Measurements from ENCODE around the gene ANXA9. TPM values are rescaled to one million over a fixed set of nuclear protein-coding genes. Genes with fewer than 3 reads are reported as not detected.
A peak's percentile ranks its signal among the peaks of the same experiment; 100 is the strongest.

The ANXA9 gene
- polyA plus RNA-seq, 1 donor (not counting 4 experiments of a cell fraction or from before 2014, with no cell fraction given): 0.76 TPM

DNA sequence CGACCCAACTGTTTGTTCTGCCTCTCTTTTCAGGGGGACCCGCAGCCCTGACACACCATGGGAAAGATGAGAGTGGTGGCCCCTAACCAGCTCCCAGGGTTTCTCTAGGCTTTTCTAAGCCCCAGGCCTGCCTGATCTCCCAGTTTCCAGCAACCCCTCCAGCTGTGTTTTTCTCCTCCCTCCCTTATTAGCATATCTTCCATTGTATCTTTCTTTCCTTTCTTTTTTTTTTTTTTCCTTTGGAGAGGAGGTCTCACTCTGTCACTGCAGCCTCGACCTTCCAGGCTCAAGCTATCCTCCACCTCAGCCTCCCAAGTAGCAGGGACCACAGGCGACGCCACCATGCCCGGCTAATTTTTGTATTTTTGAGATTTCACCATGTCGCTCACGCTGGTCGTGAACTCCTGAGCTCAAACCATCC is 5.7 kb upstream of the ANXA9 start:
- H3K9ac ChIP-seq (ENCODE audit: control insufficient read depth, extremely low read depth, insufficient read depth, low read length): no peak overlapping the region
- peaks cover 0 to 10% of the 10 kb centered on the region in 2 experiments for H3K36me3 ChIP-seq (ENCODE audit: control insufficient read depth in 2 of 2, extremely low read depth in 1 of 2, insufficient read depth in 2 of 2, low read length in 2 of 2)
- TF ChIP-seq, protein P1, sequence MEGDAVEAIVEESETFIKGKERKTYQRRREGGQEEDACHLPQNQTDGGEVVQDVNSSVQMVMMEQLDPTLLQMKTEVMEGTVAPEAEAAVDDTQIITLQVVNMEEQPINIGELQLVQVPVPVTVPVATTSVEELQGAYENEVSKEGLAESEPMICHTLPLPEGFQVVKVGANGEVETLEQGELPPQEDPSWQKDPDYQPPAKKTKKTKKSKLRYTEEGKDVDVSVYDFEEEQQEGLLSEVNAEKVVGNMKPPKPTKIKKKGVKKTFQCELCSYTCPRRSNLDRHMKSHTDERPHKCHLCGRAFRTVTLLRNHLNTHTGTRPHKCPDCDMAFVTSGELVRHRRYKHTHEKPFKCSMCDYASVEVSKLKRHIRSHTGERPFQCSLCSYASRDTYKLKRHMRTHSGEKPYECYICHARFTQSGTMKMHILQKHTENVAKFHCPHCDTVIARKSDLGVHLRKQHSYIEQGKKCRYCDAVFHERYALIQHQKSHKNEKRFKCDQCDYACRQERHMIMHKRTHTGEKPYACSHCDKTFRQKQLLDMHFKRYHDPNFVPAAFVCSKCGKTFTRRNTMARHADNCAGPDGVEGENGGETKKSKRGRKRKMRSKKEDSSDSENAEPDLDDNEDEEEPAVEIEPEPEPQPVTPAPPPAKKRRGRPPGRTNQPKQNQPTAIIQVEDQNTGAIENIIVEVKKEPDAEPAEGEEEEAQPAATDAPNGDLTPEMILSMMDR (optimal IDR thresholded peaks at IDR 0.05 in 1 of 3, IDR thresholded peaks at IDR 0.05 in 1 of 3, conservative IDR thresholded peaks at IDR 0.05 in 1 of 3; ENCODE audit: extremely low read depth in 1 of 3, insufficient read depth in 2 of 3, low read length in 3 of 3): no peak
- TF ChIP-seq EZH2 (IDR thresholded peaks at IDR 0.05; ENCODE audit: low read length): no peak
- H2AFZ ChIP-seq (ENCODE audit: control insufficient read depth, low read length): no peak overlapping the region
- H3K4me2 ChIP-seq (ENCODE audit: control insufficient read depth, extremely low read depth, insufficient read depth, low read depth, low read length): no peak overlapping the region
- no peaks in the 10 kb centered on the region for H3K9me3 ChIP-seq (ENCODE audit: control insufficient read depth, low read depth, low read length)
- no peak overlapping the region for H3K4me3 ChIP-seq (ENCODE audit: control insufficient read depth in 2 of 3, extremely low read depth in 1 of 3, insufficient read depth in 2 of 3, low read depth in 1 of 3, low read length in 3 of 3)
- DNase-seq (ENCODE audit: low read depth, low spot score): no peak
- H3K9me1 ChIP-seq (ENCODE audit: control insufficient read depth, extremely low read depth, insufficient read depth, low read length): no peaks in the 10 kb centered on the region
- no peak for FAIRE-seq
- H3K27me3 ChIP-seq (ENCODE audit: control insufficient read depth, extremely low read depth, insufficient read depth, low read length): no peaks in the 10 kb centered on the region
- H3K4me1 ChIP-seq (ENCODE audit: control insufficient read depth, extremely low read depth, insufficient read depth, low read length): peaks cover 45% of the 10 kb centered on the region
- dilution Hi-C loops (cut with MboI; ENCODE audit: extremely low pct_ligation_motif_present, low sequenced_read_pairs): no loop called here
- H4K20me1 ChIP-seq (ENCODE audit: control insufficient read depth, extremely low read depth, insufficient read depth, low read length): no peaks in the 10 kb centered on the region
- no peak overlapping the region for H3K27ac ChIP-seq (ENCODE audit: control insufficient read depth, insufficient read depth, low read length)
- peaks cover 28% of the 10 kb centered on the region for H3K79me2 ChIP-seq (ENCODE audit: control insufficient read depth, insufficient read depth, low read length)

DNA sequence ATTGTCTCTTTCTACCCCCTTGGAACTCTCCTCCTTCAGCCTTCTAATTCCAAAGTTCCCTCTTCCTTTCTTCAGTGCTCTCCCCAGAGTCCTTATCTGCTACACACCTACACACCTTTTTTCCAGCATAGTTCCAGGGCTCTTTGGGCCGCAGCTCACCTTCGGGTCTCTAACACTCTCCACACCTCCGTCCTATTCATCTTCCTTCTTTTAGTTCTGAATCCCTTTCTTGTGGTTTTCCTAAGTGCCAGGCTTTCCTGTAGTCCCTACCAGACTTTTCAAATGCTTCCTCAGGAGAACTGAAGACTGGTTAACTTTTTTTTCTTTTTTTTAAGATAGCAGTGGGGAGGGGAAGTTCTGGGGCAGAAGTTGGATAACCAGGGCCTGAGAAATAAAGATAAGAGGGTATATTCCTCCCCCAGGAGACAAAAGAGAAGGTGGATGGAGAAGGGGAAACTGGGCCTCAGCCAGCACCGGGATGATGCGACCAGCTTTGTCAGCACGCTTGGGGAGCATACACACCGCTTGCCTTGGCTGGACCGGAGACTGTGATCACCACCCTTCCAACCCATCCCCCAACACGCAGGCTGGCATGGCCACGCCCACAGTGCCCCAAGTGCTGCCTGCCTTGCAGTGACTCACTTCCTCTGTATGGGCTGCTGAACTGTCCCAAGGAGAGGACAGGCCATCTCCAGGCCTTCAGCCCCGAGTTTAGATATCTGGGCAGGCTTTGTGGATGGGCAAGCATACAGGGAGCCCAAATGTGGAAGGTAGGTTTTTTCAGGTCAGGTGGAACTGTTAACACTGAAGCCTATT is 5.0 kb upstream of the ANXA9 start:
- Histone ChIP-seq H3K4me1 (ENCODE audit: control insufficient read depth, extremely low read depth, insufficient read depth, low read length) (peaks cover 46% of the 10 kb centered on the region), H3K4me2 (ENCODE audit: control insufficient read depth, extremely low read depth, insufficient read depth, low read depth, low read length) (peak overlapping the region; percentile 89), H3K9me3 (ENCODE audit: control insufficient read depth, low read depth, low read length) (no peaks in the 10 kb centered on the region), H3K9me1 (ENCODE audit: control insufficient read depth, extremely low read depth, insufficient read depth, low read length) (no peaks in the 10 kb centered on the region), H3K36me3 (ENCODE audit: control insufficient read depth in 2 of 2, extremely low read depth in 1 of 2, insufficient read depth in 2 of 2, low read length in 2 of 2) (peaks cover 0 to 10% of the 10 kb centered on the region in 2 experiments), H3K27ac (ENCODE audit: control insufficient read depth, insufficient read depth, low read length) (peak overlapping the region; percentile 13), H3K9ac (ENCODE audit: control insufficient read depth, extremely low read depth, insufficient read depth, low read length) (no peak overlapping the region), H3K27me3 (ENCODE audit: control insufficient read depth, extremely low read depth, insufficient read depth, low read length) (no peaks in the 10 kb centered on the region), H3K79me2 (ENCODE audit: control insufficient read depth, insufficient read depth, low read length) (peaks cover 21% of the 10 kb centered on the region), H3K4me3 (ENCODE audit: control insufficient read depth in 2 of 3, extremely low read depth in 1 of 3, insufficient read depth in 2 of 3, low read depth in 1 of 3, low read length in 3 of 3) (peak overlapping the region in 2 of 3 experiments; percentile 11 to 53), H2AFZ (ENCODE audit: control insufficient read depth, low read length) (peak overlapping the region; percentile 50), H4K20me1 (ENCODE audit: control insufficient read depth, extremely low read depth, insufficient read depth, low read length) (no peaks in the 10 kb centered on the region)
- DNase-seq (ENCODE audit: low read depth, low spot score) (peak; percentile 75), FAIRE-seq (peak; percentile 74)
- no peak for TF ChIP-seq EZH2 (IDR thresholded peaks at IDR 0.05; ENCODE audit: low read length)
- TF ChIP-seq, protein P1 (optimal IDR thresholded peaks at IDR 0.05 in 1 of 3, IDR thresholded peaks at IDR 0.05 in 1 of 3, conservative IDR thresholded peaks at IDR 0.05 in 1 of 3; ENCODE audit: extremely low read depth in 1 of 3, insufficient read depth in 2 of 3, low read length in 3 of 3): no peak
- dilution Hi-C loops (cut with MboI; ENCODE audit: extremely low pct_ligation_motif_present, low sequenced_read_pairs): no loop called here

All from keratinocyte (primary cell).